ENCODE measurements around the gene CAMK1D.

The CAMK1D gene

GRCh38 chr10:12512332-12513002, 163.1 kb downstream of the CAMK1D start:
- POLR2A ChIA-PET: no interaction called here
- DNase-seq (ENCODE audit: low read depth, low spot score): no peak
- CTCF ChIA-PET: no interaction called here
- no peak overlapping the region for H3K4me3 ChIP-seq (ENCODE audit: low read depth, low read length)
- no peak for TF ChIP-seq CTCF (IDR thresholded peaks at IDR 0.05; ENCODE audit: insufficient read depth, low read length, missing control alignments)

GRCh38 chr10:12513003-12513365, 163.6 kb downstream of the CAMK1D start:
- DNase-seq (ENCODE audit: low read depth, low spot score): no peak
- H3K4me3 ChIP-seq (ENCODE audit: low read depth, low read length): no peak overlapping the region
- ChIA-PET POLR2A (no interaction called here), CTCF (no interaction called here)
- TF ChIP-seq CTCF (IDR thresholded peaks at IDR 0.05; ENCODE audit: insufficient read depth, low read length, missing control alignments): no peak

- DNase-seq (ENCODE audit: low read depth, low spot score): no peak
- ChIA-PET CTCF (no interaction called here), POLR2A (no interaction called here)
- H3K4me3 ChIP-seq (ENCODE audit: low read depth, low read length): no peak overlapping the region
- no peak for TF ChIP-seq CTCF (IDR thresholded peaks at IDR 0.05; ENCODE audit: insufficient read depth, low read length, missing control alignments)
Observed at GRCh38 chr10:12513775-12514673, 164.7 kb downstream of the CAMK1D start.

GRCh38 chr10:12518024-12518423, 168.7 kb downstream of the CAMK1D start:
- ChIA-PET POLR2A (no interaction called here), CTCF (no interaction called here)
- TF ChIP-seq CTCF (IDR thresholded peaks at IDR 0.05; ENCODE audit: insufficient read depth, low read length, missing control alignments): no peak
- no peak overlapping the region for H3K4me3 ChIP-seq (ENCODE audit: low read depth, low read length)
- DNase-seq (ENCODE audit: low read depth, low spot score): no peak

GRCh38 chr10:12521423-12521822, 172.1 kb downstream of the CAMK1D start:
- ChIA-PET CTCF (no interaction called here), POLR2A (no interaction called here)
- TF ChIP-seq CTCF (IDR thresholded peaks at IDR 0.05; ENCODE audit: insufficient read depth, low read length, missing control alignments): no peak
- no peak overlapping the region for H3K4me3 ChIP-seq (ENCODE audit: low read depth, low read length)
- no peak for DNase-seq (ENCODE audit: low read depth, low spot score)

GRCh38 chr10:12526311-12526710, 177.0 kb downstream of the CAMK1D start:
- no peak for DNase-seq (ENCODE audit: low read depth, low spot score)
- TF ChIP-seq CTCF (IDR thresholded peaks at IDR 0.05; ENCODE audit: insufficient read depth, low read length, missing control alignments): no peak
- ChIA-PET POLR2A (no interaction called here), CTCF (no interaction called here)
- no peak overlapping the region for H3K4me3 ChIP-seq (ENCODE audit: low read depth, low read length)
